Measurements from ENCODE around the gene ALS2. TPM values are rescaled to one million over a fixed set of nuclear protein-coding genes. Genes with fewer than 3 reads are reported as not detected.

The ALS2 gene
- total and polyA plus RNA-seq, 8 donors: 4.1 to 48.4 (median 9.4) TPM

- no peak for DNase-seq
- WGBS, 5 donors: 65 to 79% (median 77%) methylated on average over 7 of the region's 7 CpGs
- Histone ChIP-seq H3K27ac (no peak overlapping the region), H3K4me1 (no peaks in the 10 kb centered on the region), H3K36me3 (no peaks in the 10 kb centered on the region), H3K27me3 (no peaks in the 10 kb centered on the region), H3K9me3 (no peaks in the 10 kb centered on the region), H3K4me3 (no peak overlapping the region)
- no peak for TF ChIP-seq EP300 (IDR thresholded peaks at IDR 0.05)
- TF ChIP-seq CTCF (IDR thresholded peaks at IDR 0.05): no peak
- TF ChIP-seq POLR2A (IDR thresholded peaks at IDR 0.05): no peak
- TF ChIP-seq POLR2AphosphoS5 (IDR thresholded peaks at IDR 0.05): no peak
- intact Hi-C loops (cut with DNase I; ENCODE audit: low total_unique reads): no loop called here
Observed at GRCh38 chr2:201798252-201798913, 17.6 kb upstream of the ALS2 start.

GRCh38 chr2:201797175-201797840 is 16.6 kb upstream of the ALS2 start:
- Histone ChIP-seq H3K27me3 (no peaks in the 10 kb centered on the region), H3K4me3 (no peak overlapping the region), H3K27ac (no peak overlapping the region), H3K36me3 (no peaks in the 10 kb centered on the region), H3K9me3 (no peaks in the 10 kb centered on the region), H3K4me1 (no peaks in the 10 kb centered on the region)
- no peak for TF ChIP-seq CTCF (IDR thresholded peaks at IDR 0.05)
- no peak for TF ChIP-seq POLR2AphosphoS5 (IDR thresholded peaks at IDR 0.05)
- no peak for TF ChIP-seq POLR2A (IDR thresholded peaks at IDR 0.05)
- TF ChIP-seq EP300 (IDR thresholded peaks at IDR 0.05): no peak
- no peak for DNase-seq
- intact Hi-C loops (cut with DNase I; ENCODE audit: low total_unique reads): no loop called here
- 59 to 68% (median 65%) methylated on average over 5 of the region's 5 CpGs for WGBS, 5 donors

GRCh38 chr2:201796478-201796865 is 15.7 kb upstream of the ALS2 start:
- Histone ChIP-seq H3K27ac (no peak overlapping the region), H3K4me3 (no peak overlapping the region), H3K36me3 (no peaks in the 10 kb centered on the region), H3K9me3 (no peaks in the 10 kb centered on the region), H3K4me1 (no peaks in the 10 kb centered on the region), H3K27me3 (no peaks in the 10 kb centered on the region)
- DNase-seq: no peak
- TF ChIP-seq EP300 (IDR thresholded peaks at IDR 0.05) (no peak), CTCF (IDR thresholded peaks at IDR 0.05) (no peak), POLR2AphosphoS5 (IDR thresholded peaks at IDR 0.05) (no peak), POLR2A (IDR thresholded peaks at IDR 0.05) (no peak)
- intact Hi-C loops (cut with DNase I; ENCODE audit: low total_unique reads): no loop called here

- H3K4me3 ChIP-seq: no peak overlapping the region
- no peaks in the 10 kb centered on the region for H3K9me3 ChIP-seq
- no peaks in the 10 kb centered on the region for H3K4me1 ChIP-seq
- WGBS, 5 donors: 26 to 29% (median 29%) methylated on average over 5 of the region's 5 CpGs
- intact Hi-C loops (cut with DNase I; ENCODE audit: low total_unique reads): no loop called here
- H3K36me3 ChIP-seq: no peaks in the 10 kb centered on the region
- DNase-seq: peak in 1 of 2 donors; percentile 76
- no peak overlapping the region for H3K27ac ChIP-seq
- no peaks in the 10 kb centered on the region for H3K27me3 ChIP-seq
- TF ChIP-seq CTCF (IDR thresholded peaks at IDR 0.05): peak in 5 of 7 experiments; percentile 40 to 45 (median 43)
- no peak for TF ChIP-seq EP300 (IDR thresholded peaks at IDR 0.05)
Observed at GRCh38 chr2:201795607-201796477, 15.1 kb upstream of the ALS2 start.

Measured in stomach (tissue), 9 donors.